Activated CD8-positive, alpha-beta memory T cell treated with anti-CD3 and anti-CD28 coated beads, Interleukin-2, amount 50 U/mL, for 24 hours (primary cell): ENCODE data around the gene LCTL.
"Not testable (repeated sequence)": the region's sequence is repeated elsewhere in the genome, so short reads cannot be mapped to it uniquely, and the experiment has no call there.

Source experiments
- DNase-seq: peaks from one replicate; pipeline ENCODE4 v3.0.0-alpha.2; 2020; ENCODE audit errors: extremely low read depth

The LCTL gene

GRCh38 chr15:66591322-66591862, 25.6 kb upstream of the LCTL start:
- no peak for DNase-seq

- DNase-seq = no peak
Measured at GRCh38 chr15:66590435-66590834, 24.6 kb upstream of the LCTL start.

DNA sequence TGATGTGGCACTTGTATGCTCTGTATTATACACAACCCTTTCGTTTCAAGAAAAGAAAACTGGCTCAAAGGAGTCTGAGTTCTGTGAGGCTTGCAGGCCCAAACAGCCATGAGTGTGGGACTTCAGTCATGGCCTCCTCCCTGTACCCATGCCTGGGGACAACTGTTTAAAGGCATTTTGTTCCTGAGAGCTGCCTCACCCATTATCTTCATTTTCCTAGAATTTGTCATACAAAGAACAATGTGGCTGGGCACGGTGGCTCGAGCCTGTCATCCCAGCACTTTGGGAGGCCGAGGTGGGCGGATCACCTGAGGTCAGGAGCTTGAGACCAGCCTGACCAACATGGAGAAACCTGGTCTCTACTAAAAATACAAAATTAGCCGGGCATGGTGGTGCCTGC, 23.6 kb upstream of the LCTL start:
- DNase-seq = not testable (repeated sequence)

- no peak for DNase-seq
Measured at GRCh38 chr15:66588971-66589370, 23.2 kb upstream of the LCTL start.

GRCh38 chr15:66588537-66588936, 22.7 kb upstream of the LCTL start:
- no peak for DNase-seq

DNA sequence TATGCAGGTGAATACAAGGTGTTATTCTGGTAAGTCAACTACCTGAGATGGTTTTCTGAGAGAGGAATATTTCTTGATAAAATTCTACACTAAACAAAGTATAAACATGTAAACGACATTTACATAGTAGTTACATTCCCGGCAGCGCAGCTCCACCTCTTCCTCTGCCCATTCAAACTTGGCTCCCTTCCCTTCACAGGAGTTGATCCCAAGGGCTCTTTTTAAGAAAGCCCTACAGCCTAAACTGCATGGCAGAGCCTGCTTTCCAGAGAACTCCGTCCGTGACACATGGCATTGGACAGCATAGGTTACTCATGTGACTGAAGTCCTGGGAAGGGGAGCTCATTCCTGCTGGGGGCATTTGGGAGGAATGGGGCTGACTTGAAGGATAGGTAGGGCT, 22.0 kb upstream of the LCTL start:
- DNase-seq = no peak

DNA sequence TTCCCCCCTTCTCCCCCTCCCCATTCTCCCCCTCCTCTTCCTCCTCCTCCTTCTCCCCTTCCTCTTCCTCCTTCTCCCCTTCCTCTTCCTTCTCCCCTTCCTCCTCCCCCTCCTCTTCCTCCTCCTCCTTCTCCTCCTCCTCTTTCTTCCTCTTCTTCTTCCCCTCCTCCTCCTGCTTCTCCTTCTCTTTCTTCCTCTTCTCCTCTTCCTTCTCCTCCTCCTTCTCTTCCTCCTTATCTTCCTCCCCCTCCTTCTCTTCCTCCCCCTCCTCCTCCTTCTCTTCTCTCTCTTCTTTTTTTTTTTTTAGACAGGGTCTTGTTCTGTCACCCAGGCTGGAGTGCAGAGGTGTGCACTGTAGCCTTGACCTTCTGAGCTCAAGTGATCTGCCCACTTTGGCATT, 21.2 kb upstream of the LCTL start:
- DNase-seq = no peak

DNA sequence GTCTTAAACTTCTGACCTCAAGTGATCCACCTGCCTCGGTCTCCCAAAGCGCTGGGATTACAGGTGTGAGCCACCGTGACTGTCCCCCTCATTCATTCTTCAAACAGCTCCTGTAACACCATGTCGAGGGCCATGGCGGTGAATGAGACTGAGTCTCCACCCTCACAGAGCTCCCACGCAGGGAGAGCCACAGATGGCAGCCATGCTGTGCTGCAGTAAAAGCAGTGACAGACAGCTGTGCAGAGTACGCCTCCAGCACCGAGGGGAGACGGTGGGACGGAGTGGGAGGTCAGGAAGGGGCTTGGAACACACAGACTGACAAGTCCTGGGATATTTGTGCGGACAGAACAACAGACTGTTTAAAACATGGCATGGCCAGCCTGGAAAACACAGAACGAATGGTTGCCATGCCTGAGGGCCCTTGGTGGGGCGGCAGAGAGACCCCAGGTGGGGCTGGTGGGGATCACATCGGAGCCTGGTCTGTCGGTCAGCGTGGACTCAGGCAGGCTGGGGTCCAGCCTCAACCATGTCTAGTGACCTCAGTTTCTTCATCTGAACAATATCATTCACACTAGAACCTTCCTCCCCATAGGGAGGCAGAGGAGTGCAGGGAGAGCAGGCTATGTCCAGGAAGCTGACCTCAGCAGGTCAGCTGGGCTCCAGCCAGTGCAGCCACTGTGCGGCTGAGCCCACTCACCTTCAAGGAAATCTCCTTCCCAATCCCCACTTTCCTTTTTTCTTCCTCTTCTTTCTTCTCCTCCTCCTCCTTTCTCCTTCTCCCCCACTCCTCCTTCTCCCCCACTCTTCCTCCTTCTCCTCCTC, 20.6 kb upstream of the LCTL start:
- no peak for DNase-seq

DNA sequence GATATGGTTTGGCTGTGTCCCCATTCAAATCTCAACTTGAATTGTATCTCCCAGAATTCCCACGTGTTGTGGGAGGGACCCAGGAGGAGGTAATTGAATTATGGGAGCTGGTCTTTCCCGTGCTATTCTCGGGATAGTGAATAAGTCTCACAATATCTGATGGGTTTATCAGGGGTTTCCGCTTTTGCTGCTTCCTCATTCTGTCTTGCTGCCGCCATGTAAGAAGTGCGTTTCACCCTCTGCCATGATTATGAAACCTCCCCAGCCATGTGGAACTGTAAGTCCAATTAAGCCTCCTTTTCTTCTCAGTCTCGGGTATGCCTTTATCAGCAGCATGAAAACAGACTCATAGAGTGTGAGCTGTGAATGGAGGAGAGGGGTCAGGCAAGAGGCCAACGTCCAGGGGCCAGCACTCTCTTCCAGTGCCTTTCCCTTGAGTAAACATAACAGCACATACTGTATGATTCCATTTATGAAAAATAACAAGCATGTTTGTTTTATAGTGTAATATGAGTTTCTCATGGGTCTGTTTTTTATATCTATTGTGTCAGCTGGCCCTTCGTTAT, 16.3 kb upstream of the LCTL start:
- DNase-seq = no peak

DNA sequence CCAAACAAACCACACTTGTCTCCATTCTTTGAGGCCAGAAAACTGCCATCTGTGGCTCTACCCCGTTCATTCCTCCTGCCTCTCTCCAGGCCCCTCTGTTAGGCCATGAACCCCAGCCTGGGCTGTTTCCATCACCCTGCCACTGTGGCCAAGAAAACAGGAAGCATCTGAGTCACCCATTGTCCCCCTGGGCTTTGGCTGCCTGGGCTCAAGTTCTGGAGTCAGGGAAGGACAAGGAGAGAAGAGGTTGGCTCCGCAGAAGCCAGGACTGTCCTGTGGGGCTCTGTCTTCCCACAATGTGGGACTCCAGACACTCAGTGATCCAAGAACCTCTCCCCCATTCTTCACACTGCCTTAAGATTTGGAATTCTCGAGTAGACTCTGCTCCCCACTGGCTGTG, 14.8 kb upstream of the LCTL start:
- DNase-seq = no peak

- no peak for DNase-seq
Measured at GRCh38 chr15:66578286-66578875, 12.6 kb upstream of the LCTL start.

GRCh38 chr15:66574596-66574950, 8.8 kb upstream of the LCTL start:
- DNase-seq = no peak

DNA sequence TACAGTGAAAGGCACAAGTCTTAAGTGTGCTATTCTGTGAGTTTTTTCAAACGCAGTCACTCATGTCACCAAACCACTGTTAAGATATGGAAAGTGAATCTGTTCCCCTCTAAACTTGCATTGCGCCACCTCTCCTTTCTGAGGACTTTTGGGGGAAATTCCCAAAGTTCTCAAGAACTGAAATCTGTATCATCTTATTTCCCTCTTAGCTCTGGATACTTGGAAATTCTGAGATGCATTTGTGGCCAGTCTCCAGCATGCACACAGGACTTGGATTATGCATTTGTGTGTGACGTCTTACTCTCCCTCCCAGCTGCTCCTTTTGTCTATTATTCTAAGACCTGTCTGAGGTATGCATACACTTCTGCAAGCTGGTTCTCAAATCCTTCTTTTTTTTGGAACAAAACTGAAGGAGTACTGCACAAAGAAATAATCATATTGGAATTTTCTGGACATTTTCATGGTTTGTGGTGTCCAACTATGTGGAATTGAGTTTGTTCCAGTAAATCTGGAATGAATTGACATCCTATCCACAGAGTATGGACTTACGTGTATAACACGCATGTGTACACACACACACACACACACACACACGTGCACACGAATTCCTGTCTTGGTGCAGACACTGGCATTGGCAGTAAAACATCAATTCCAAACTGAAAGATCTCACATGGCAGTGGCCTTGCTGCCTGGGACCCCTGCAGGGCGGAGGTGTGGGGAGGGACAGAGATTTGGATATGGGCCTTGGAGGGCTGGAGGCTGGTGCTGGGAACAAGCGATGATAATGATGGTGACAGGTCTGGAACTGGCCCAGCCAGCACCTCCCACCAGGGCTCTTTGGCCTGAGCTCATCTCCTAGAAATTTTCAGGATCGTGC, 8.2 kb upstream of the LCTL start:
- DNase-seq = no peak

DNA sequence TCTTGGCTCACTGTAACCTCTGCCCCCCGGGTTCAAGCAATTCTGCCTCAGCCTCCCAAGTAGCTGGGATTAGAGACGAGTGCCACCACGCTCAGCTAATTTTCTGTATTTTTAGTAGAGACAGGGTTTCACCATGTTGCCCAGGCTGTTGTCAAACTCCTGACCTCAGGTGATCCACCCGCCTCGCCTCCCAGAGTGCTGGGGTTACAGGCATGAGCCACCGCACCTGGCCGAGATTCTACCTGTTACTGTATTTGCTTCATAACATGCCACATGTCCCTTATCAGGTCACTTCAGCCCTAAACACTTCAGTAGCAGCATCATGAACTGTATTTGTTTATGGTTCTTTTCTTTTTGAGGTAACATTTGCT, 7.5 kb upstream of the LCTL start:
- no peak for DNase-seq

DNA sequence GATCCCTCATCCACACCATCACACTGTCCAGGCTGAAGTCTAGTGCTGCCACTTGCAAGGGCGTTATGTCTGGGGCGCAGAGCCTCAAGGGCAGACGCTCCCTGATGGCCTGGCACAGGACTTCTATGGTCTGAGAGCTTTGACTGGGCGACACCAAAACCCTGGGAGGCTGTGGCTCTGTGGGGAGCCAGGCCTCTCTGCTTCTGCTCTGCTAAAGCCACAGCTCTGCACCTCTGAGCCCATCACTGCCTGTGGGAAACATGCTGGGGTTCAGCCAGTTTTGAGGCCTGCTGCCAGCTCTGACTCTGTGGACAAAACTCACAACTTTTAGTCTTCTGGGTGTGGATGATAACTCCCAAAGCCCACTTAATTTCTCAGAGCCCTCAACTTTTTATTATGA, 6.3 kb upstream of the LCTL start:
- DNase-seq = no peak

DNA sequence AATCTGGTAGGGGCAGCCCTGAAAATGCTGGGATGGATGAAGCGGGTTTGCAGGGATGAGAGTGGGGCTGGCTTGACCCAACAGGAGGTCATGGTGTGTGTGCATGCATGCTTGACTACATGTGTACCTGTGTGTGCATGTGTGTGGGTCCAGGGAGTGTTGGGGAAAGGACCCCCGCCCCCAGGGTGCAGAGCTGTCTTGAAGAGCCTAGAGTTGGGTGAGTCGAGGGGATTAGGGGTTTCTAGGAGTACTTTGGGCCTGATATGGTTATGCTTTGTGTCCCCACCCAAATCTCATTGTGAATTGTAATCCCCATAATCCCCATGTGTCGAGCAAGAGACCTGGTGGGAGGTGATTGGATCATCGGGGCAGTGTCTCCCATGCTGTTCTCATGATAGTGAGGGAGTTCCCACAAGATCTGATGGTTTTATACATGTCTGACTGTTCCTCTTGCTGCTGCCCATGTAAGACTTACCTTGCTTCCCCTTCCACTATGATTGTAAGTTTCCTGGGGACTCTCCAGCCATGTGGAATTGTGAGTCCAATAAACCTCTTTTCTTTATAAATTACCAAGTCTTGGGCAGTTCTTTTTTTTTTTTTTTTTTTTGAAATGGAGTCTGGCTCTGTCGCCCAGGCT, 5.2 kb upstream of the LCTL start:
- DNase-seq = no peak

- DNase-seq = no peak
Measured at GRCh38 chr15:66570327-66570726, 4.5 kb upstream of the LCTL start.

DNA sequence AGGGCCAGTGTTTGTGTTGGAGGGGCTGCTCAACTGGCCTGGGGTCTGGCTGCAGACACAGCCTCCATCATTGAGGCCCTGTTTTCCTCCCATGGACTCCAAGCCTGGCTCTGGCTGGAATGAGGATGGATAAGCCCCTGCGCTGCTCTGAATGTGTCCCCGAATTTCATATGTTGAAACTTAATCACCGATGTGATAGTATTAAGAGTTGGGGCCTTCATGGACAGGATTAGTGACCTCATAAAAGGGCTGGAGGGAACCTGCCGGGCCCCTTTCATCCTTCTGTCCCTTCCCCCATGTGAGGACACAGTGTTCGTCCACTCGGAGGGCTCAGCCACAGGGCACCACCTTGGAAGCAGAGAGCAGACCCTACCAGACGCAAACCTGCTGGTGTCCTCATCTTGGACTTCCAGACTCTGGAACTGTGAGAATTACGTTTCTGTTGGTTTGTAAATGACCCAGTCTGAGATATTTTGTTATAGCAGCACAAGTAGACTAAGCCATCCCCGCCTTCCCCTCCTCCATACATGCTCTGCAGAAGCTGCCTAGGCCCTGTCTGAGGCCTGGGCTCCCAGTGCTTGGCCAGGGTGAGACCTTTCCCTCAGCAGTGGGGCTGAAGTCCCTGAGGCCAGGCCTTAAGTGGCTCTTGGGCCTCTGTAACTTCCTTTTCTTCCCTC, 3.8 kb upstream of the LCTL start:
- no peak for DNase-seq

DNA sequence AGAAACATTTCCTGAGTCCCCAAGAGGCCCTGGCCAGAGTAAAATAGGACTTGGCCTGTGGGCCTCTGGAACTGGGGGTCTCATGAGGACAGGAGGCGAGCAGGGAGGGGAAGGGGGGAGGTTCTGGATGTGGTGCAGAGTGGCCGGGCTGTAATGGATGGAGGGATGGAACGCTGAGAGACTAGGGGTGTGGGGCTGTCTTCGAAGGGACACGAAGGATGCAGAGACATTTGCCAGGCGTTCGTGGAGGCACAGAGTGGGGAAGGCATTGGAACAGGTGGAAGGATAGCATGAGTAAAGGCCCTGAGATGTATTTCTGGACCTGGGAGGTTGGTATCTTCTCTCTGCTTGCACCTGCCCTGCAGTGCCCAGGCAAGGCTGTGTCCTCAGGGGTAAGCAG, 2.1 kb upstream of the LCTL start:
- DNase-seq = no peak

DNA sequence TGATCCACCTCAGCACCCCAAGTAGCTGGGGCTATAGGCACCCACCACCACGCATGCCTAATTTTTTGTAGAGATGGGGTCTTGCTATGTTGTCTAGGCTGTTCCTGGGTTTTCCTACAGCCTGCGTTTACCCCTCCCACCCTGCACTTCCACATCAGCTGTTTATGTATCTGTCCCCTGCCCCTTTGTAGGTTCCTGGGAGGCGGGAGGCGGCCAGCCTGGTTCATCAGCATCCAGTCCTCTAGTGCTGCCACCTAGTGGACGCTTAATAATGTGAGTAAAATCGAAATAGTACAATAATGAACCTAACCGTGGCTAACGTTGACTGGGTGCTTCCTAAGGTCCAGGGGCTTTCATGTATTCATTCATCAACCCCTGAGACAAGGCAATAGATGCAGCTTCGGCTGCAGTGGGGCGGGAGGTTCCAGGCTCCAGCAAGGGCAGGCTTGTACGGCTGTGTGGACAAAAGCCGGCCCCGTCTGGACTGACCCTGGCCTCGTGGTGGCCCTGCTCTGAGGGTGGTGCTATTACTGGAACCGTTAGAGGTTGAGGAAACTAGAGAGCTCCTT, 1.2 kb upstream of the LCTL start:
- no peak for DNase-seq

DNA sequence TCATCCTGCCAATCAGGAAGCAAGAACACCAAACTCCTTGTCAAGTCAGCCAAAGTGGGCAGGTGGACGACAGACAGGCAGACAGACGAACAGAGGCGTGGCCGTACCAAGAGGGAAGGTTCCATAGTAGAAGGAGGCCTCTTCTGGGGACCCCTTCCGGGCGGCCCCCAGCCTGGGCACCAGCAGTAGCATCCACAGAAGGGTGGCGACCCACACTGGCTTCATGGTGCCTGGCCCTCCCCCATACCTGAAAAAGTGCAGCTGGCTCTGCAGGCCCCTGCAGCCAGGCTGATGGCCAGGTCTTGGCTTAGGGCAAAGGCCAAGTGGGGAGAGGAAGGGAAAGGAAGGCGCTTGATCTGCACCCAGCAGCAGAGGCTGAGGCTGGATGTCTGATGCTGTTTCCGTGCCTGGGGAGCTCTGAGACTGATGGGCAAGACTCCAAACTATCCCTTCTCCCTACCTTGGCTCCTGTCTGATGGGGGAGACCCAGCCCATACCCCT, 607 bp downstream of the LCTL start:
- DNase-seq = no peak
